HG02938 (cell line): Measurements from ENCODE around the gene SMARCA5.

Experiments
- ATAC-seq: cut with Tn5 transposase; IDR thresholded peaks from one replicate; pipeline ENCODE4 v1.9.1; 2021; ENCODE audit warnings: mild to moderate bottlenecking, moderate library complexity; ENCODE audit not compliant: unreplicated experiment

SMARCA5 gene

DNA sequence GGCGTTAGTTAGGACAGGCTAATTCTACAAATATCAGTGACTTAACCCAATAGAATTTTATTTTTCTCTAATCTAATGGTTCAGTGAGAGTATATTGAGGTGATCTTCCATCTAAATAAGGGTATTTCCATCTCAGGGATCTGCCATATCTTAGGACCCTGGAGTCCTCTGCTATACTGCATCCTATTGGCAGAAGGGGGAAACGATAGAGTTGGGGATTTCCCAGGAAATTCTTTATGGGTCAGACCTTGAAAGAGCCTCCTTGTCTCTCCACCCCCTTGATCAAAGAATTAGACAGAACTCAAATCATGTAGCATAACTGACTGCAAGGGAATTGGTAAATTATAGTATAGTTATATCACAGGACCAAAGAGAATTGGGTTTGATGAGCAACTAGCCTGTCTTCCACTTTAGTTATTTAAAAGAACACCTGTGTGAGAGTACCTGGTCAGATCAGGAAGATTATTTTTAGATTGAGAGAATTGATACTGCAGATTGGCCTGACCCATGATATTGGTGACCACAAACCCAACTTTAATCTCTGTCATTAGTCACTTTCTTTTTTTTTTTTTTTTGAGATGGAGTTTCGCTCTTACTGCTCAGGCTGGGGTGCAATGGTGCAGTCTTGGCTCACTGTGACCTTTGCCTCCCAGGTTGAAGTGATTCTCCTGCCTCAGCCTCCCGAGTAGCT is 25.6 kb downstream of the SMARCA5 start:
- no peak for ATAC-seq

- ATAC-seq = no peak
These were observed 26.1 kb downstream of the SMARCA5 start for GRCh38 chr4:143539670-143540023.

DNA sequence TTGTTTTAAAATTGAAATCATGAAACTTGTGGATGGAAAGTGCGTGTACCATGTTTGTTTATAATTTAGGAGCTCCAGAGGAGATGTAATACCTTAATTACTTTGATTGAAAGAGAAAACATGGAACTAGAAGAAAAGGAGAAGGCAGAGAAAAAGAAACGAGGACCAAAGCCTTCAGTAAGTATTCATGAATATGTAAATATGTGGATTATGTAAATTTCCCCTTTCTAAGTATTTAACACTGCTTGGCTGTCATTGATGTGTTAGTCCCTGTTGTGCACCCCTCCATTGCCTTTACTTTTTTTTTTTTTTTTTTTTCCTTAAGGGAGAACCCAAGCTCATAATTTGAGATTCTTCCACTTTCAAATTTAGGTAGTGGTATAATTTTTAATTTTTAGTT is 36.4 kb downstream of the SMARCA5 start:
- no peak for ATAC-seq

DNA sequence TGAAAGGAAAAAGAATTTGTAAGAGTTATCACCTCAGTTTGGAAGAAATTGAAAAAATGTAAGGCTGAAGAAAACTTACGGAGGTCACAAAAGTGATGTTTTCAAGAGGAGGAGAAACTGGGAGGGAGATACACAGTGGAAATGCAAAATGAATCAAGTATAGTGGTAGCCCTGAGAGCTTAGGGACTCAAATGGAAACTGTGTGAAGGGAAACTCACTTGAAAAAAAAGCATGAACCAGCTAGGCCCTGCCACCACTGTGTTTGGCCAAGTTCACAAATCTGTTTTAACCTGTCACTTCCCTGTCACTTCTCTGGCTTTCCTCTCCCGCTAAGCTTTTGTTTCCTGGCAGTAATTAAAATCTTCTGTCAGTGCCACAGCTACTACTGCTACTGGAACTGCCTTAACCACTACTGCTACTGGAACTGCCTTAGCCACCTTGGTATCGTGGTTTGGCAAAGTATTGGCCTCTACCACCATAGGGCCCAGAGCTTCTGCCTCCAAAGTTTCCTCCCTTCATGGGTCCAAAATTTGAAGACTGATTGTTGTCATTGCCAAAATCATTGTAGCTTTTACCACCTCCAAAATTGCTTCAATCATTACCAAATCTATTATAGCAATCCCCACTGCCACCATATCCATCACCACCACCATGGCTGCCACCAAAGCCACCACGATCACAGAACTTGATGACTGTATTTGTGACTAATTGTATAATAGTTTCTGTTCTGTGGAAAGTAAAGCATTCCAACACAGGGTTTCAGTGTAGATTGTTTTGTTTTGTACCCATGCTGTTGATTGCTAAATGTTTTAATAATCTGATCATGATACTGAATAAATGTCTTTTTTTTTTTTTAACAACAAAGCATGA is 41.5 kb downstream of the SMARCA5 start:
- peak; percentile 62 for ATAC-seq

GRCh38 chr4:143555676-143556075 is 42.2 kb downstream of the SMARCA5 start:
- no peak for ATAC-seq

DNA sequence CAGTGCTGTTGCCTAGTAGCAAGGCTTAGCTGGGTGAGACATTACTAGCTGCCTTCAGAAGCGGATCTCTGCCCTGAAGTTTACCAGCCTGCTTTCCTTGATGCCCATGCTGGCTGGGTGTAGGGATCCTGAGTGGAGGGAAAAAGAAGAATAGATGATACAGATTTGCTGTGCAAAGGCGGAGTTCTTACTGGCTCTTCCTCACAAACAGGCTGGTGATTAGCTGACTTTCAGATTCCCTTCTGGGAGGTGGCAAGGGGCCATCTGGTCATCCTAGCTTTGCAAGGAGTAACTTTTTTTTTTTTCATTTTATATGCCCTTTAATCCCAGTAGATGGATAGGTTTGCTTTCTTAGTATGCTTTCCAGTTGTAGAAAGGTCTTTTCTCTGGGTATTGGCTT is 44.8 kb downstream of the SMARCA5 start:
- ATAC-seq = no peak

DNA sequence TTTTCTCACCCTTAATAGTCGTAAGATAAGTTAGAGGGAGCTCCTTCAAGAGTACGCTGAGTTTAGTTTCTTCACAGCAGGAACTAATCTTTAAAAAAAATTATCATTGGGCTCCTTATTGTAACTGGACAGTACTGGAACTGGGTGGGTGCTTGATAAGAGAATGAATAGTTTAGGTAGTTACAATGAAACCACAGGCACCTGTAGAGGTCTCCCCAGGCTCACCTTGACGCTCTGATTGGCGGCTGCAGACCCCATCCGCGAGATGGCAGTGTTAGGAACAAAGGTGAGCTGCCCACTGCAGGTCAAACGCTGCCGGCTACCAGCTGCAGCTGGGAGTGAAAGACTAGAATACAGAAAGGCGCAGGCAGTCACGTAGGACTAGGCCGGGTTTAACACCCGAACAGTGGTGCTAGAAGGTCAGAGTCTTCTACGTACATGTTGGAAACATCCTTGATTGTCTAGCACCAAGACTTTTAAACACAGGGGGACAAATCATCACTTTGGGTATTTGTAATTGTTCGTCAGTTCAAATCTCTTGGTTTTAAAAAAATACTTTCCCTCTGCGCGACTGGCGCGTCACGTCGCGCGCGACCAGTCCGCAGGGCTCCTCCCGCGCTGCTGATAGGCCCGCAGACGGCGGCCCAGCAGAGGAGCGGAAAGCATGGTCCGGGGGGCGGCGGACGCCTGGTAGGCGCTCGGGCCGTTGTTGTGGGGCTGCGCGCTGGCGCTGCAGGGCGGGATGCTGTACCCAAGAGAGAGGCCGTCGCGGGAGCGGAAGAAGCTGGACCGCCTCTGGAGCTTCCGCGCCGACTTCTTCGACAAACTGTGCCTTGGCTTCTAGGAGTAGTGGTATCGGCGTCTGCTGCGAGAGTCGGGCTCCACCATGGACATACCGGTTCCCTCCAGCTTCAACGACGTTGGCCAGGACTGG is 45.6 kb downstream of the SMARCA5 start:
- peak; percentile 75 for ATAC-seq

DNA sequence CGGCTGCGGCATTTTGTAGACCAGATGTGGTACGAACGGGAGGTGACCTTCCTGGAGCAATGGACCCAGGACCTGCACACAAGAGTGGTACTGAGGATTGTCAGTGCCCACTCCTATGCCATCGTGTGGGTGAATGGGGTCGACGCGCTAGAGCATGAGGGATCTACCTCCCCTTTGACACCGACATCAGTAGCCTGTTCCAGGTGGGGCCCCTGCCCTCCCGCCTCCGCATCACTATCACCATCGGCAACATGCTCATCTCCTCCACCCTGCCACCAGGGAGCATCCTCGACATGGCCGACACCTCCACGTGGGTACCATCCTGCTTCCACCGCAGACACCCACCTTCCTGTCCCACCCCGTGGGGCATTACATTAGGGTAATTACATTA is 46.2 kb downstream of the SMARCA5 start:
- ATAC-seq = peak; percentile 31

- ATAC-seq = no peak
These were observed 51.0 kb downstream of the SMARCA5 start for GRCh38 chr4:143564472-143564871.

DNA sequence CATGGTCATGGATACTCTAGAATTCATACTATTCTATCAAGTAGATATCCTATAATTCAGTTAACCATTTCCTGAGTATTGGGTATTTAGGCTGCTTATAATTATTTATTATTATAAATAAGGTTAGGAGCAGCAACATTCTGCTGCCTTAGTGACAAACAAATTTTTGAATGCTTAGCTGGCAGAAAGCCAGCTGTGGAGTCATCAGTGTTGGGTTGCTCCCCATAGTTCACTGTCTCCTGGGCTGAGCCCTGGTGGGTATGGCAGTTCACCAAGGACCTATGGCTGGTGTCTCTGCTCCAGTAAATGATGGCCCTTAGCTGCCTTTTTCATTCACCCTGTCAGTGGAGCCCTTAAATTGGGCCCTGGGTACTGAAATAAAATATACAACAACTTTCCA is 61.8 kb downstream of the SMARCA5 start:
- ATAC-seq = no peak

- no peak for ATAC-seq
These were observed 67.9 kb downstream of the SMARCA5 start for GRCh38 chr4:143581331-143581946.

DNA sequence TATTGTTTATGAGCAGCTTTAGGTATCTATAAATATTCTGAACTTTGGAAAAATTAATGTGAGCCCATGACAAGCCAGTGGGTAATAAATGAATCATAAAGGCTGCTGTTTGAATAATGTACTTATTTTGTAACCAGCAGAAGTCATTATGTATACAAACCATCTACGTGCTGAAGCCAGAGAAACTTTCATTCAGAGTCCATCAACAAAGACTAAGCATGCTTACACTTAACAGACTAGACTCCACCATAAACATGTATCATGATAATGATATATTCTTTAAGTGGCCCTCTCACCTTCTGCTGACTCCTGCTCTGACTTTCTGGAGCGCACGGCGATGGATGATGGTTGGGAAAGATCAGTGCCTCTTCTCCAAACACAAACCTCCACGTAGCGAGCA is 72.0 kb downstream of the SMARCA5 start:
- no peak for ATAC-seq

DNA sequence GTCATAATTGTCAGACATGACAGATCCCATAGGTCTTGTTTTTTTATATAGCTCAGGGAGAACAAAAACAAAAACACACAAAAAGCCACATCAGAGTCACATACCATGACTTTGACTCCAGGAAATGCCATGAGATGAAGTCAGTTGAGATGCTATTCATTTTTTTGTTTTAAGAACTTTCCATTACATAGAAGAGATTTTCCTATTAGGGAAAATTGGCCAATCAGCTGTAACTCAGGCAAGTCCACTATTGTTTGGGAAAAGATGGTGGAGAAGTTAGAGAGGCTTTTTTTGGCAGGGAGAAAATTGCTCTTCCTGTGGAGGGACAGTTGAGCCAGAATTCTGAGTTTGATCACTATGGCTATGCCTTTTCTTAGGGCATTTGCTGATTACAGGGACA is 72.6 kb downstream of the SMARCA5 start:
- no peak for ATAC-seq

GRCh38 chr4:143587703-143588102 is 74.2 kb downstream of the SMARCA5 start:
- no peak for ATAC-seq

DNA sequence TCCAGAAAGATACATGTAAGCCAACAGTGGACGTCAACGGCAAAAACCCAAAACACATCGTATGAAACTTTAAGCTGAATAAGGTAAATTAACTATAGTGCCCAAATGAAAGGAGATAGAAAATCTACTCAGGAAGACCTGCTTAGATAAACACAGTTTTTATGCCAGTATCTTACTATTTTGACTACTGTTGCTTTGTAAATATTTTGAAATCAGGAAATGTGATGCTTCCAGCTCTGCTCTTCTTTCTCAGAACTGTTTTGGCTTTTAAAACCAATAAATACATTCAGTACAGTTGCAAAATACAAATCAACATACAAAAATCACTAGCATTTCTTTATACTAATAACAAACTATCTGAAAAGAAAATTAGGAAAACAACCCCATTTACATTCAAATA is 83.8 kb downstream of the SMARCA5 start:
- ATAC-seq = no peak

- no peak for ATAC-seq
These were observed 85.3 kb downstream of the SMARCA5 start for GRCh38 chr4:143598816-143599215.

- no peak for ATAC-seq
These were observed 86.3 kb downstream of the SMARCA5 start for GRCh38 chr4:143599827-143600226.

DNA sequence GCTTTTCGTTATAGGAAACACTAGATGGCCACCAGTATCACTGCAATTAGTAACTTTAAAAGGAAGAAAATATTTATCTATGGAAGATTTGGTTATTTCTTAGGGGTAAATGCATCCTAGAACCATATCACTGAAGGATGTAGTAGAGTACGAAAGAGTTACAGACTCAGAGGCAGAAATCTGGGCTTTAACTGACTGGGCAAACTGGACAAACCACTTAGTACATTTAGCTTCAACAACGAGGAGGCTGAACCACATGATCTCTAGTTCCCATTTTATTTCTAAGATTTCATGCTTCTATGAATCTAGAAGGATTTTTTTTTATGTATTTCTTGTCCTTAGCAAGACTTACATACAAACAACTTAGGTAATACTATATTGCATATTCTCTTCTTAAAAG is 93.0 kb downstream of the SMARCA5 start:
- ATAC-seq = no peak
